Measurements from ENCODE around the gene CD320.
"Not testable (repeated sequence)": the region's sequence is repeated elsewhere in the genome, so short reads cannot be mapped to it uniquely, and the experiment has no call there.

CD320 gene

GRCh38 chr19:8310342-8311055 is 2.3 kb upstream of the CD320 start:
- no peak for DNase-seq (ENCODE audit: low read depth in 2 of 2)

DNA sequence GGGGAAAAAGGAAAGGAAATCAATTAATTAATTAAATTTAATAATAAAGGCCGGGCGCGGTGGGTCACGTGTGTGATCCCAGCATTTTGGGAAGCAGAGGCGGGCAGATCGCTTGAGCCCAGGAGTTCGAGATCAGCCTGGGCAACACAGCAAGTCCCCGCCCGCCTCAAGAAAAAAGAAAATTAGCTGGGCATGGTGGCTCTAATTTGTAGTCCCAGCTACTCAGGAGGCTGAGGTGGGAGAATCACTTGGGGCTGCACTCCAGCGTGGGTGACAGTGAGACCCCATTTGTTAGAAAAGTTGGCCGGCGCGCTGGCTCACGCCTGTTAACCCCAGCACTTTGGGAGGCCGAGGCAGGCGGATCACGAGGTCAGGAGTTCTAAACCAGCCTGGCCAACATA is 733 bp upstream of the CD320 start:
- no peak for DNase-seq (ENCODE audit: low read depth in 2 of 2)

GRCh38 chr19:8307400-8307964 is 676 bp downstream of the CD320 start:
- no peak for DNase-seq (ENCODE audit: low read depth in 2 of 2)

DNA sequence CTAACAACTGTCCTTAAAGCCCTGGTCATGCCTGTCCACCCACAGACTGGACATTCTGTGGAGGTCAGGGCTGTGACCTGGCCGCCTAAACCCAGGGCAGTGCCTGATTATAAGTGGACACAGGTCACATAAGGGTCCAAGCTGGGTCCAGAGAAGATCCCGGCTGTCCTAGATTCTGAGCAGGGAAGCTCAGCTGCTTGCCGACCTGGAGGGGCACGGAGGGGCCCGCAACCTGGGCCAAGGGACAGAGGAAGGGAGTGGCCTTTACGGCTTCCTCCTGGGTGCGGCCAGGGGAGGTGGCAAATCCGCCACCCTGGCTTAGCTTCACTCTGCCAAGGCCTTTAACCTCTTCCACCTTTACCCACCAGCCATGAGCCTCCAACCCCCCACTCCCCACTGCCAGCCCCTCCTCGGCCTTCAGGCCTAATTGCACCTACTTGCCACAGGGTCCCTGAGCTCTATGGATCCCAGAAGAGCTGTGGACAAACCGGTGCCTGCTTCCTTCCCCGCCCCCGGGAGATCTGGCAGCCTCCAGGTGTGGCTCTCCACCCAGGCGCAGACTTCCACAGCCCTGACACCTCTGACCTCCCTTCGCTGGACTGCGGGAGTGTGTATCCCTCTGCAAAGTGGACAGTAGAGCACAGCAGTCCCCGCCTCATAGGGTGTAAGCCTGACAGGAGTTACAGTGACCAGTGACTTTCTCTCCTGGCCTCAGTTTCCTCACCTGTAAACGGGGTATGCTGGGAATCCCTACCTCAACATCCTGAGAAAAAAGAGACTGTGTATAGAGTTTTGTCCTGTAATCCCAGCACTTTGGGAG is 1.7 kb downstream of the CD320 start:
- no peak for DNase-seq (ENCODE audit: low read depth in 2 of 2)

DNA sequence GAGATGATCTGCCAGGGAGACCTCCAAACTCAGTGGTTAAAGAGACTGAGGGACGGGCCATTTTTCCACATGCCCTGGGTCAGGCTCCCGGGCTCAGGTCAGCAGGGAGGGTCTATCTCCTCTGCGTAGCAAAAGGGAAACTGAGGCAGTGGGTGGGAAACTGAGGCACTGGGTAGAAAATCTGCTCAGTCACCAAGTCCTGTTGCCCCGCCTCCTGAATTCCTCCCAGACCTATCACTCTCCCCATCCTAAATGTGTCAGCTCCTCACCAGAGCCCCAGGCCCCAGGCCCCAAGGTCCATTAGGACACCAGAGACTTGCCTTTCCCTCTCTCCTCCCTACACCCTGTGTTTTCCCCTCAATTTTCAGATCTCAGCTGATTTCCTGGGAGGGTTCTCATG is 2.4 kb downstream of the CD320 start:
- DNase-seq (ENCODE audit: low read depth in 2 of 2): no peak

GRCh38 chr19:8304841-8305621 is 3.1 kb downstream of the CD320 start:
- no peak for DNase-seq (ENCODE audit: low read depth in 2 of 2)

GRCh38 chr19:8302734-8303133 is 5.4 kb downstream of the CD320 start:
- DNase-seq (ENCODE audit: low read depth in 2 of 2): no peak

GRCh38 chr19:8302357-8302691 is 5.8 kb downstream of the CD320 start:
- no peak for DNase-seq (ENCODE audit: low read depth in 2 of 2)

- not testable (repeated sequence) for DNase-seq (ENCODE audit: low read depth in 2 of 2)
Measured at GRCh38 chr19:8291337-8291736, 16.8 kb downstream of the CD320 start.

DNA sequence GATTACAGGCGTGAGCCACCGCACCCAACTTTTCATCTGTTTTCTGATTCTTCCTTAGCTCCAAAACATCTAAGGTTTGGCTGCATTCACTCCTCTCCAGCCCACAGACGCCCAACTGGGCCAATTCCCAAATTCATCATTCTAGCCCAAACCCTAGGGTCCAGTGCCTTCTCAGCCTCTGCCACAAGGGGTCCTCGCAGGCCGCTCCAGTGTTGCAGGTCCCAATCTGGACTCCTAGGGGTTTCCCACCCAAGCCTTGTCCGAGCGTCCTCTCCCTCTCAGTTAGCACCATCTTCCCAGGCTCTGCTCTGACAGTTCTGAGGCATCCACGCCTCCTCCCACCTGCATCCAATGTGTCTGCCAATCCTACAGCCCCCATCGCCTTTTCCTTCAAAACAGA is 31.6 kb downstream of the CD320 start:
- DNase-seq (ENCODE audit: low read depth in 2 of 2): not testable (repeated sequence)

DNA sequence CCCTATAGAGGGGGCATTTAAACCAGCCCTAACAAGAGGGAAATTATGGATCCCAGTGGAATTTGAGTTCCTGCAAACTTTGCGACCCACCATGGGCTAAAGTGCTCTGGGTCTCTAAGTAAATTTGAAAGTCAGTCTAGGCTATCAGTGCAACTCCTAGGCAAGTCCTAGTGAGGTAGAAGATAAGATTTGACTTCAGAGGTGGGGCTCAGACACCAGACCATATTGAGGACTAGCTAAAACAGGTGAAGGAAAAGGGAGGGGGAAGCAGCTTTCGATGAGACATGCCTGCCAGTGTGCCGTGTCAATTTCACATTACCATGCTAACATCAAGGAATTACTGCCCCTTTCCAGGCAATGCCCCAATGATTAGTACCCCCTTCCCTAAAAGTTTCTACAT is 38.4 kb downstream of the CD320 start:
- DNase-seq (ENCODE audit: low read depth in 2 of 2): no peak

DNA sequence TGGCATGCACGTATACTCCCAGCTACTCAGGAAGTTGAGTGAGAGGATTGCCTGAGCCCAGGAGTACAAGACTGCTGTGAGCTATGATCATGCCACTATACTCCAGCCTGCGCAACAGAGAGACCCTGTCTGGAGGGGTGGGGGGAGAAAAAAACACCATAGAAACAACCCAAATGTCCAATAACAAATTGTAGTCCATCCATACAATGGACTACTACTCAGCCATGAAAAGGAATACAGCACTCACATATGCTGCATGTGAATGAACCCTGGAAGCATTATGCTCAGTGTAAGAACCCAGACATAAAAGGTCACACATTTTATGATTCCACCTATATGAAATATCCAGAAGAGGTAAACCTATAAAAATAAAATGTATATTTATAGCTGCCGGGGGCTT is 42.3 kb downstream of the CD320 start:
- DNase-seq (ENCODE audit: low read depth in 2 of 2): no peak

- not testable (repeated sequence) for DNase-seq (ENCODE audit: low read depth in 2 of 2)
Measured at GRCh38 chr19:8264248-8264647, 43.9 kb downstream of the CD320 start.

DNA sequence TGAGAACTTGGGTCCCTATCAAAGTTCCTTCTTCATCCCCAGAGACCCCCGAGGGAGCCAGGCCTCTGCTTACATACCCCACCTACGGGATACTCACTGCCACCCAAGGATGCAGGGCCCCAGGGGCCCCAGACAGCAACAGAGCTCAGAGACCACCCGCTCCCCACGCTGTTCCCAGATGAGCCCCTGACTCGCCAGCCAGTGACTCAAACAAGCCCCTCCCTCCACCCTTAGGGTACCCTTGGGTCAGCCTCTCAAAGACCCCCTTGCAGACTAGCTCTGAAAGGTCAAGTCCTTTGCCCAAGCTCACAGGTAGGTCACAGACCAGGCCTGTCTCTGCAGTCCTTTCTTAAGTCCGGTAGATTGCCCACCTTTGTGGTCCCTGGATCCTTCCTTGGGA is 45.7 kb downstream of the CD320 start:
- no peak for DNase-seq (ENCODE audit: low read depth in 2 of 2)

GRCh38 chr19:8261881-8262280 is 46.3 kb downstream of the CD320 start:
- DNase-seq (ENCODE audit: low read depth in 2 of 2): no peak

GRCh38 chr19:8261347-8261746 is 46.8 kb downstream of the CD320 start:
- DNase-seq (ENCODE audit: low read depth in 2 of 2): no peak

- no peak for DNase-seq (ENCODE audit: low read depth in 2 of 2)
Measured at GRCh38 chr19:8259922-8260247, 48.3 kb downstream of the CD320 start.

GRCh38 chr19:8259142-8259921 is 48.8 kb downstream of the CD320 start:
- DNase-seq (ENCODE audit: low read depth in 2 of 2): no peak

- DNase-seq (ENCODE audit: low read depth in 2 of 2): no peak
Measured at GRCh38 chr19:8257052-8257443, 51.1 kb downstream of the CD320 start.

- no peak for DNase-seq (ENCODE audit: low read depth in 2 of 2)
Measured at GRCh38 chr19:8256276-8257051, 51.7 kb downstream of the CD320 start.

Data from stimulated activated CD4-positive, alpha-beta T cell treated with anti-CD3 and anti-CD28 coated beads, Interleukin-1b, Interleukin-23, amount 100 ng/mL, for 1 hour (primary cell).